Measurements from ENCODE around the gene ROBO2.

Gene ROBO2

DNA sequence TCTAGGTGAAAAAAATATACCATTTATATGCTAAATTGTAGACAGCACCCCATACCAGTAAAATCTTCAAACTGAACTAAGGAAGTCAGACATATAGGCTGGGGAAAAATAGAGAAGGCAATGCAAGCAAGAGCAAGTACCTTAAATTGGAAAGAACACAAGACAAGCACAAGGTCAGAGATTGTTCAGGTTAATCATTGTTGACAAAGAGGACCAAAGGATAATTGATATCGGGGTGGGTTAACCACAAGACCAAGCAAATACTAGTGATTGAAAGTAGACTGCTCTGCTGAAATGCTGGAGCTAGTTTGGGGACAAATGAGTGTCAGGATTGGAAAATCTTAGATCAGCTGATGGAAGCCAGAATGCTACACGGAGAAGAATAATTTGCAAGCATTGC is 499.8 kb downstream of the ROBO2 start:
- TF ChIP-seq, protein P1, sequence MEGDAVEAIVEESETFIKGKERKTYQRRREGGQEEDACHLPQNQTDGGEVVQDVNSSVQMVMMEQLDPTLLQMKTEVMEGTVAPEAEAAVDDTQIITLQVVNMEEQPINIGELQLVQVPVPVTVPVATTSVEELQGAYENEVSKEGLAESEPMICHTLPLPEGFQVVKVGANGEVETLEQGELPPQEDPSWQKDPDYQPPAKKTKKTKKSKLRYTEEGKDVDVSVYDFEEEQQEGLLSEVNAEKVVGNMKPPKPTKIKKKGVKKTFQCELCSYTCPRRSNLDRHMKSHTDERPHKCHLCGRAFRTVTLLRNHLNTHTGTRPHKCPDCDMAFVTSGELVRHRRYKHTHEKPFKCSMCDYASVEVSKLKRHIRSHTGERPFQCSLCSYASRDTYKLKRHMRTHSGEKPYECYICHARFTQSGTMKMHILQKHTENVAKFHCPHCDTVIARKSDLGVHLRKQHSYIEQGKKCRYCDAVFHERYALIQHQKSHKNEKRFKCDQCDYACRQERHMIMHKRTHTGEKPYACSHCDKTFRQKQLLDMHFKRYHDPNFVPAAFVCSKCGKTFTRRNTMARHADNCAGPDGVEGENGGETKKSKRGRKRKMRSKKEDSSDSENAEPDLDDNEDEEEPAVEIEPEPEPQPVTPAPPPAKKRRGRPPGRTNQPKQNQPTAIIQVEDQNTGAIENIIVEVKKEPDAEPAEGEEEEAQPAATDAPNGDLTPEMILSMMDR (conservative IDR thresholded peaks at IDR 0.05; ENCODE audit: low read depth), result no peak
- DNase-seq (ENCODE audit: low spot score), result no peak
- CTCF ChIA-PET, result no interaction called here
- no peak overlapping the region for H3K27ac ChIP-seq
- POLR2A ChIA-PET (ENCODE audit: low non-redundant PET), result no interaction called here

GRCh38 chr3:77541203-77541922 is 501.5 kb downstream of the ROBO2 start:
- POLR2A ChIA-PET (ENCODE audit: low non-redundant PET), result no interaction called here
- TF ChIP-seq, protein P1 (conservative IDR thresholded peaks at IDR 0.05; ENCODE audit: low read depth), result no peak
- CTCF ChIA-PET, result no interaction called here
- no peak for DNase-seq (ENCODE audit: low spot score)
- no peak overlapping the region for H3K27ac ChIP-seq

- TF ChIP-seq, protein P1 (conservative IDR thresholded peaks at IDR 0.05; ENCODE audit: low read depth), result no peak
- ChIA-PET POLR2A (ENCODE audit: low non-redundant PET) (no interaction called here), CTCF (interaction anchor here (0.6 kb wide), 1 partner anchor 13 kb away, joined by 3 read pairs; no protein-coding TSS in a partner anchor)
- H3K27ac ChIP-seq, result no peak overlapping the region
- DNase-seq (ENCODE audit: low spot score), result no peak
These were observed 506.3 kb downstream of the ROBO2 start for GRCh38 chr3:77546246-77546645.

GRCh38 chr3:77549034-77549433 is 509.1 kb downstream of the ROBO2 start:
- POLR2A ChIA-PET (ENCODE audit: low non-redundant PET), result no interaction called here
- DNase-seq (ENCODE audit: low spot score), result no peak
- H3K27ac ChIP-seq, result no peak overlapping the region
- TF ChIP-seq, protein P1 (conservative IDR thresholded peaks at IDR 0.05; ENCODE audit: low read depth), result no peak
- CTCF ChIA-PET, result no interaction called here

DNA sequence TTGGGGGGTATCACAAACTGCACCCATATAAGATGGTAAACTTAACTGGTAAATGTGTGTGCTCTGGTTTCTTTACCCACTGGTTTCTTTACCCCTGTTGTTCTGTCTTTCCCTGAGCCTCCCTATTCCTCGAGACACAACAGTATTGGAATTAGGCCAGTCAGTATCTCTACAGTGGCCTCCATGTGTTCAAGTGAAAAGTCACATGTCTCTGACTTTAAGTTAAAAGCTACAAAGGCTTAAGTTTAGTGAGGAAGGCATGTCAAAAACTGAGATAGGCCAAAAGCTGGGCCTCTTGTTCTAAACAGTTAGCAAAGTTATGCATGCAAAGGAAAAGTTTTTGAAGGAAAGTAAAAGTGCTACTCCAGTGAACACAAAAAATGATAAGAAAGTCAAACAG is 513.3 kb downstream of the ROBO2 start:
- ChIA-PET POLR2A (ENCODE audit: low non-redundant PET) (no interaction called here), CTCF (no interaction called here)
- TF ChIP-seq, protein P1 (conservative IDR thresholded peaks at IDR 0.05; ENCODE audit: low read depth), result no peak
- no peak for DNase-seq (ENCODE audit: low spot score)
- no peak overlapping the region for H3K27ac ChIP-seq

GRCh38 chr3:77562089-77562488 is 522.2 kb downstream of the ROBO2 start:
- DNase-seq (ENCODE audit: low spot score), result no peak

More at GRCh38 chr3:77562089-77562488, 522.2 kb downstream of the ROBO2 start:
- H3K27ac ChIP-seq, result no peak overlapping the region
- ChIA-PET CTCF (no interaction called here), POLR2A (ENCODE audit: low non-redundant PET) (no interaction called here)
- TF ChIP-seq, protein P1 (conservative IDR thresholded peaks at IDR 0.05; ENCODE audit: low read depth), result no peak
